Testis (tissue), 2 donors: Measurements from ENCODE around the gene CALHM3.

Experiments used
- POLR2A ChIP-seq: fragments of 450-650 bp; IDR thresholded peaks from one replicate; pipeline ENCODE4 v1.6.1; 2017; ENCODE audit warnings: antibody characterized with exemption, mild to moderate bottlenecking, moderate library complexity
- TF ChIP-seq, protein P1 (sequence below), 3 experiments: fragments of 450-650 bp in 2 of 3; fragments of 200-600 bp in 1 of 3; sonication (generic) in 1 of 3; IDR thresholded peaks; one replicate each; pipeline ENCODE4 v1.5.1; 2016 to 2019; ENCODE audit warnings: antibody characterized with exemption in 3 of 3, mild to moderate bottlenecking in 2 of 3, moderate library complexity in 1 of 3

GRCh38 chr10:103456074-103456660 lies 22.9 kb downstream of the CALHM3 start:
- TF ChIP-seq, protein P1, sequence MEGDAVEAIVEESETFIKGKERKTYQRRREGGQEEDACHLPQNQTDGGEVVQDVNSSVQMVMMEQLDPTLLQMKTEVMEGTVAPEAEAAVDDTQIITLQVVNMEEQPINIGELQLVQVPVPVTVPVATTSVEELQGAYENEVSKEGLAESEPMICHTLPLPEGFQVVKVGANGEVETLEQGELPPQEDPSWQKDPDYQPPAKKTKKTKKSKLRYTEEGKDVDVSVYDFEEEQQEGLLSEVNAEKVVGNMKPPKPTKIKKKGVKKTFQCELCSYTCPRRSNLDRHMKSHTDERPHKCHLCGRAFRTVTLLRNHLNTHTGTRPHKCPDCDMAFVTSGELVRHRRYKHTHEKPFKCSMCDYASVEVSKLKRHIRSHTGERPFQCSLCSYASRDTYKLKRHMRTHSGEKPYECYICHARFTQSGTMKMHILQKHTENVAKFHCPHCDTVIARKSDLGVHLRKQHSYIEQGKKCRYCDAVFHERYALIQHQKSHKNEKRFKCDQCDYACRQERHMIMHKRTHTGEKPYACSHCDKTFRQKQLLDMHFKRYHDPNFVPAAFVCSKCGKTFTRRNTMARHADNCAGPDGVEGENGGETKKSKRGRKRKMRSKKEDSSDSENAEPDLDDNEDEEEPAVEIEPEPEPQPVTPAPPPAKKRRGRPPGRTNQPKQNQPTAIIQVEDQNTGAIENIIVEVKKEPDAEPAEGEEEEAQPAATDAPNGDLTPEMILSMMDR (IDR thresholded peaks at IDR 0.05) = no peak
- no peak for TF ChIP-seq POLR2A
